Fibroblast of pulmonary artery (primary cell): ENCODE data around the gene CASP10.

Experiments
- DNase-seq: peaks from one replicate; pipeline ENCODE4 v3.0.0-alpha.2; 2010; ENCODE audit warnings: low read depth
- H3K4me3 ChIP-seq: replicated peaks from 2 replicates; pipeline ENCODE4 v1.5.1; 2011; ENCODE audit warnings: low read depth, mild to moderate bottlenecking, control low read depth, low read length, moderate library complexity
- TF ChIP-seq, protein P1 (sequence below): IDR thresholded peaks from 2 replicates; pipeline ENCODE4 v1.5.1; 2011; ENCODE audit warnings: mild to moderate bottlenecking, control low read depth, low read length, inconsistent platforms; ENCODE audit errors: missing control alignments

Gene CASP10

DNA sequence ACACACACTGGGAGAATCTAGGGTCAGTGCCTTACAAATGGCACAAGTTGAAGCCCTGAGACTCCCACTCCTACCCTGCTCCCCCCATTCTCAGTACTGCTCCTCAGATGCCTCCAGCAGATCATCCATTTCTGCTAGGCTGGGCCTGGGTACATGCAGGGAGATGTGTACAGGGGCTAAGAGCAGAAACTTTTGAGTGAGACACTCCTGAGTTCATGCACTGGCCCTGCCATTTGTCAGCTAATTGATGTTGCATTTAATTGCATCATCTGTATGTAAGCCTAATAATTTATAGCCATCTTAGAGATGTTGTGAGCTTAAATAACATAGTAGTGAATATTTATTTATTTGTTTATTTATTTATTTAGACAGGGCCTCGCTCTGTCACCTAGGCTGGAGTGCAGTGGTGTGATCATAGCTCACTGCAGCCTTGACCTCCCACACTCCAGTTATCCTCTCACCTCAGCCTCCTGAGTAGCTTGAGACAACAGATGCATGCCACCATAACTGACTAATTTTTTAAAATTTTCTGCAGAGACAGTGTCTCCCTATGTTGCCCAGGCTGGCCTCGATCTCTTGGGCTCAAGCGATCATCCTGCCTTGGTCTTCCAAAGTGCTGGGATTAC lies 72.6 kb downstream of the CASP10 start:
- H3K4me3 ChIP-seq, result no peak overlapping the region
- TF ChIP-seq, protein P1, sequence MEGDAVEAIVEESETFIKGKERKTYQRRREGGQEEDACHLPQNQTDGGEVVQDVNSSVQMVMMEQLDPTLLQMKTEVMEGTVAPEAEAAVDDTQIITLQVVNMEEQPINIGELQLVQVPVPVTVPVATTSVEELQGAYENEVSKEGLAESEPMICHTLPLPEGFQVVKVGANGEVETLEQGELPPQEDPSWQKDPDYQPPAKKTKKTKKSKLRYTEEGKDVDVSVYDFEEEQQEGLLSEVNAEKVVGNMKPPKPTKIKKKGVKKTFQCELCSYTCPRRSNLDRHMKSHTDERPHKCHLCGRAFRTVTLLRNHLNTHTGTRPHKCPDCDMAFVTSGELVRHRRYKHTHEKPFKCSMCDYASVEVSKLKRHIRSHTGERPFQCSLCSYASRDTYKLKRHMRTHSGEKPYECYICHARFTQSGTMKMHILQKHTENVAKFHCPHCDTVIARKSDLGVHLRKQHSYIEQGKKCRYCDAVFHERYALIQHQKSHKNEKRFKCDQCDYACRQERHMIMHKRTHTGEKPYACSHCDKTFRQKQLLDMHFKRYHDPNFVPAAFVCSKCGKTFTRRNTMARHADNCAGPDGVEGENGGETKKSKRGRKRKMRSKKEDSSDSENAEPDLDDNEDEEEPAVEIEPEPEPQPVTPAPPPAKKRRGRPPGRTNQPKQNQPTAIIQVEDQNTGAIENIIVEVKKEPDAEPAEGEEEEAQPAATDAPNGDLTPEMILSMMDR, result no peak
- no peak for DNase-seq

DNA sequence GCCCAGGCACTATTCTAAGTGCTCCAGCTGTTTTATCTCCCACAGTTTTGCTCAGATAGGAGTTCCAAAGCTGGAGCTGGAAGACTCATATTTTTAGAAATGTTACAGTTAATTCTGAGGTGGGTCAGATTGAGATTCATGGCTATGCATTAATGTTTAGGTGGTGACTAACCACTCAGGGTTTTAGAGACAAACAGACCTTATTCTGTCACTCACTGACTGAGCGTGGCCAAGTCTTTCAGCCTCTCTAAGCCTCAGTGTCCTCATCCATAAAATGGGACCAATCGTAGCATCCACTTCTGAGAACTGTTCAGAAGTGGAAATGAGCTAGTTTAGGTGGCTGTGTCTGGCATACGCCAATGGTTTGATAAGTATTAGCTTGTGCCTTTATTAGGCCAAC lies 73.1 kb downstream of the CASP10 start:
- TF ChIP-seq, protein P1, result no peak
- H3K4me3 ChIP-seq, result no peak overlapping the region
- DNase-seq, result no peak

DNA sequence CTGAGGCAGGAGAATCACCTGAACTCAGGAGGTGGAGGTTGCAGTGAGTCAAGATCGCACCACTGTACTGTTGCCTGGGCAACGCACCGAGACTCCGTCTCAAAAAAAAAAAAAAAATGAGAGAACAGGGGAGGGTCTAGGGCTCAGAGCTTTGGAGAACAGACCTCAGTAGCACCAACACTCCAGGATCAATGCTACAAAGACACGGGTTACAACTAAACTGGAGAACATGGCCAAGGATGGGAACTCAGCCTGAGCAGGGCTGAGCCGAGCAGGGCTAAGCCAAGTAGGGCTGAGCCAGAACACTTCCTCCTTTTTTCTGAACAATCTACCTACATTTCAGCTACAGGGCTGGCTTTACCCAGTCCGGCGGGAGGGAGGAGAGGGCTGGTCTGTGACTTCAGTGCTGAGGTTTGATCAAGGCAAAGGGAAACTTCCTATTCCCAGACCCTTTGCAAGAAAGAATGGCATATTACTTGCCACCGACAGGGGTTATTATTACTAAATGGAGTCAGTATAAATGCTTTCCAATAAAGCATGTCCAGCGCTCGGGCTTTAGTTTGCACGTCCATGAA lies 74.5 kb downstream of the CASP10 start:
- DNase-seq, result no peak
- H3K4me3 ChIP-seq, result peak overlapping the region; percentile 72
- TF ChIP-seq, protein P1, result no peak

DNA sequence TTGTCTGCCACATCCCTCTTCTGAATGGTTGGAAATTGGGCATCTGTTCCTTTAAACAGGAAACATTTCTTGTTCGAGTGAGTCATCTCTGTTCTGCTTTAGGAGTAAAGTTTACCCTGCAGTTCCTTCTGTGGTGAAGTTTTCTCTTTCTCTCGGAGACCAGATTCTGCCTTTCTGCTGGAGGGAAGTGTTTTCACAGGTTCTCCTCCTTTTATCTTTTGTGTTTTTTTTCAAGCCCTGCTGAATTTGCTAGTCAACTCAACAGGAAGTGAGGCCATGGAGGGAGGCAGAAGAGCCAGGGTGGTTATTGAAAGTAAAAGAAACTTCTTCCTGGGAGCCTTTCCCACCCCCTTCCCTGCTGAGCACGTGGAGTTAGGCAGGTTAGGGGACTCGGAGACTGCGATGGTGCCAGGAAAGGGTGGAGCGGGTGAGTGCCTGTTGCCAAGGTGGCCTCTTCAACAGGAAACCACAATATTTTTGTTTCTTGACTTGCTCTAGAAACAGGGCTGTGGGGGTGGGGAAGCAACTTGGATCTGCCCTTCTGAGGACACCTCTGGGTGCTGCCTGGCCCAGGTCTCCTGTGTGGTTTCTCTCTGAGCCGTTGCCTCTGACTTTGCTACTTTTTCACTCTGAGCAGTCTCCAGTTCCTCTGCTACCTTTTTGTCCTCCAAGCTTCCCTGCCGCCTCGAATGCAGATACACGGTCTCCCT lies 75.2 kb downstream of the CASP10 start:
- DNase-seq, result peak; percentile 94
- peak overlapping the region; percentile 72 for H3K4me3 ChIP-seq
- TF ChIP-seq, protein P1, result peak; percentile 33

DNA sequence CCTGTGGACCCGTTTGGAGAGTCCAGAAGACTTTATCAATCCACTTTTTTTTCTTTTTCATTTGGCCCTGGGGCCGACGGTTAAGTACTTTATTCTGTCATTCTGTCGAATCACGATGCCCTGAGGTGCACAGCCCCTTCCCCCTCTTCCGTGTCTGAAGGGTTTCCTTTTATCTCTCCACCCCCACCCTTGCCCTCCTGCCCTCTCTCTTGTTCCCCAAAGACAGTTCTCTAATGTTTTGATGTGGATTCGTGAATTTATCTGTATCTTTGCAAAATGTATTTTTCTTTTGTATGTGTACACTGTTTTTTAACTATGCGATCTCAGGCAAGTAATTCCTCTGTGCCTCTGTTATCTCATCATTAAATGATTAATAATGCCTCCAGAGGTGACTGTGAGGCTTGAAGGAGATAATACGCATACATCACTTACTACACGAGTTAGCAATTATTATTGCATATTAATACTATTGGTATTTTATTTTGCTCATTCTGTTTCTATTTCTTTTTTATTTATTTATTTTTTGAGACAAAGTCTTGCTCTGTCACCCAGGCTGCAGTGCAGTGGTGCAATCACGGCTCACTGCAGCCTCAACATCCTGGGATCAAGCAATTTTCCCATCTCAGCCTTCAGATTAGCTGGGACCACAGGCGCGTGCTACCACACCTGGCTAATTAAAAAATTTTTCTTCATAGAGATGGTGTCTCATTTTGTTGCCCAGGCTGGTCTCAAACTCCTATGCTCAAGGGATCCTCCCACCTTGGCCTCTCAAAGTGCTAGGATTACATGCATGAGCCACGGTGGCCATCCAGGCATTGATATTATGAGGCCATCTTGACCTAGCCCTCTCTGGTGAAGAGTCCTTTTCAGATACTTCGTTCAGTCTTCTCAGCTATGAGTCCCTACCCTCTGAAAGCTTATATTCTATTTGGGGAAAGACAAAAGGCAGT lies 76.0 kb downstream of the CASP10 start:
- TF ChIP-seq, protein P1, result no peak
- peak overlapping the region; percentile 72 for H3K4me3 ChIP-seq
- DNase-seq, result no peak

DNA sequence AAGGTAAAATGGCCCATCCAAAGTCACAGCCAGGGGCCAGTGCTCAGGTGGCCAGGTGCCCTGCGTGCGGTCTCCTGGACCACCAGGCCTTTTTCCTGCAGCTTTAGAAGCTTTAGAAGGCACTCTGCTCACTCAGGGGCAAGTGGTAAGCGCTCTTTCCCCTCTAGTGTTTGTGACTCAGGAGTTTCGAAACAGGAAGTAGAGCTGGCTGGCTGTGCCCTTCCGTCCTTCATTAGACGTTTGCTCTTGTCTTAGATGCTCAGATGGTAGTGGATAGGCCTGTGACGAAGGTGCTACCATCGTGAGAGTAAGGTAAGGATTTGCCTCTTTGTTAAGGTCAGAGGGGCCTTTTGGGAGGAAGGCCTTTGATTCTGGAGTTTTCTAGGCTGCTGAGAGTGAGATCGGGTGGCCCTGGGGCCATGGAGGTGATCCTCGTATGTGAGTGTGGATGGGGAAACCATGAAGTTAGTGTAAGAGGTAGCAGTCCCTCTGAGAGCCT lies 77.4 kb downstream of the CASP10 start, which contains the start of gene CASP8:
Gene CASP8, plus strand, starts transcription at position 235 of the 499 bp plus-strand sequence. CDS start 5,951 bp downstream, outside the sequence.
- TF ChIP-seq, protein P1, result no peak
- peak; percentile 71 for DNase-seq
- H3K4me3 ChIP-seq, result peak within 1 kb of the TSS; percentile 72
